SK-N-SH (cell line): Measurements from ENCODE around the gene PPIL4.

ENCODE experiments used
- CHD2 ChIP-seq: fragments of 150-350 bp; IDR thresholded peaks from 2 replicates; pipeline ENCODE4 v1.6.1; 2018; ENCODE audit warnings: low read length; ENCODE audit not compliant: partially characterized antibody
- CTCF ChIP-seq: fragments of 200-600 bp; sonication (generic); IDR thresholded peaks from 2 replicates; pipeline ENCODE4 v1.6.1; 2017; ENCODE audit warnings: antibody characterized with exemption, mild to moderate bottlenecking, moderate library complexity
- ELF1 ChIP-seq: IDR thresholded peaks from 2 replicates; pipeline ENCODE4 v1.4.0; 2012
- EP300 ChIP-seq, 2 experiments: IDR thresholded peaks; 2 replicates each; pipeline versions ENCODE4 v1.4.0 to v1.6.1; 2012; ENCODE audit warnings: borderline replicate concordance in 1 of 2, low read depth in 1 of 2, low read length in 1 of 2
- EZH2phosphoT487 ChIP-seq: fragments of 200-600 bp; sonication (generic); IDR thresholded peaks from 2 replicates; pipeline ENCODE4 v1.6.1; 2017; ENCODE audit warnings: low read depth, mixed run types, mild to moderate bottlenecking, antibody characterized with exemption, moderate library complexity, borderline replicate concordance
- JUND ChIP-seq: IDR thresholded peaks from 2 replicates; pipeline ENCODE4 v1.4.0; 2012
- MXI1 ChIP-seq: IDR thresholded peaks from 2 replicates; pipeline ENCODE4 v1.6.1; 2012; ENCODE audit warnings: mild to moderate bottlenecking, low read depth, low read length, improper control_type of control experiment
- POLR2AphosphoS5 ChIP-seq: IDR thresholded peaks from 2 replicates; pipeline ENCODE4 v1.6.1; 2012; ENCODE audit warnings: low read depth, low read length
- RCOR1 ChIP-seq: fragments of 150-350 bp; IDR thresholded peaks from 2 replicates; pipeline ENCODE4 v1.6.1; 2017; ENCODE audit warnings: antibody characterized with exemption, low read length
- REST ChIP-seq: IDR thresholded peaks from 2 replicates; pipeline ENCODE4 v1.6.1; 2012; ENCODE audit warnings: mild to moderate bottlenecking, low read depth, low read length, moderate library complexity
- SIN3A ChIP-seq: IDR thresholded peaks from 2 replicates; pipeline ENCODE4 v1.6.1; 2012; ENCODE audit warnings: low read depth, mild to moderate bottlenecking, low read length, moderate library complexity, borderline replicate concordance
- TAF1 ChIP-seq: IDR thresholded peaks from 2 replicates; pipeline ENCODE4 v1.6.1; 2012; ENCODE audit warnings: low read depth, mild to moderate bottlenecking, low read length, moderate library complexity, borderline replicate concordance
- TCF12 ChIP-seq: IDR thresholded peaks from 2 replicates; pipeline ENCODE4 v1.4.0; 2012

- TF ChIP-seq MXI1: no peak
- no peak for TF ChIP-seq CTCF
- no peak for TF ChIP-seq TAF1
- no peak for TF ChIP-seq ELF1
- no peak for TF ChIP-seq EZH2phosphoT487
- TF ChIP-seq POLR2AphosphoS5: no peak
- TF ChIP-seq REST: no peak
- no peak for TF ChIP-seq CHD2
- no peak for TF ChIP-seq EP300 (IDR thresholded peaks at IDR 0.05; ENCODE audit: borderline replicate concordance in 1 of 2, low read depth in 1 of 2, low read length in 1 of 2)
- TF ChIP-seq JUND: no peak
- no peak for TF ChIP-seq RCOR1
- no peak for TF ChIP-seq SIN3A
- no peak for TF ChIP-seq TCF12
These were observed 4.7 kb downstream of the PPIL4 start for GRCh38 chr6:149541139-149541538.
